IPS DF 4.7 (cell line): Measurements from ENCODE around the gene PROX2.

Source experiments
- DNase-seq: peaks from one replicate; pipeline ENCODE4 v3.0.0-alpha.2; 2013; ENCODE audit warnings: low spot score; ENCODE audit errors: extremely low read depth

The PROX2 gene

GRCh38 chr14:74846168-74846567, 29.8 kb downstream of the PROX2 start:
- no peak for DNase-seq

- DNase-seq, result no peak
Measured at GRCh38 chr14:74843653-74844052, 32.3 kb downstream of the PROX2 start.

GRCh38 chr14:74841230-74842207, 34.4 kb downstream of the PROX2 start:
- DNase-seq, result no peak

GRCh38 chr14:74840603-74841030, 35.3 kb downstream of the PROX2 start:
- no peak for DNase-seq

- no peak for DNase-seq
Measured at GRCh38 chr14:74838166-74838565, 37.8 kb downstream of the PROX2 start.

- no peak for DNase-seq
Measured at GRCh38 chr14:74836251-74836960, 39.5 kb downstream of the PROX2 start.

- DNase-seq, result no peak
Measured at GRCh38 chr14:74835645-74836250, 40.2 kb downstream of the PROX2 start.

GRCh38 chr14:74834692-74835392, 41.1 kb downstream of the PROX2 start:
- DNase-seq, result no peak

GRCh38 chr14:74832849-74833248, 43.1 kb downstream of the PROX2 start:
- DNase-seq, result no peak

- DNase-seq, result no peak
Measured at GRCh38 chr14:74829251-74829650, 46.7 kb downstream of the PROX2 start.

- no peak for DNase-seq
Measured at GRCh38 chr14:74826574-74826973, 49.4 kb downstream of the PROX2 start.
